DOHH2 (cell line): Measurements from ENCODE around the gene CHKB.

Experiments used
- H3F3A ChIP-seq: fragments of 200-600 bp; sonication (generic), shearing (Covaris generic); 2 replicates; pipeline ENCODE4 v1.6.0; 2016; ENCODE audit warnings: antibody characterized with exemption, mild to moderate bottlenecking; ENCODE audit not compliant: control insufficient read depth, insufficient read depth
- H3K27ac ChIP-seq: fragments of 200-600 bp; sonication (generic); 2 replicates; pipeline ENCODE4 v1.5.1; 2014; ENCODE audit warnings: low read depth, mild to moderate bottlenecking, low read length, moderate library complexity
- H3K27me3 ChIP-seq: fragments of 200-600 bp; sonication (generic); 2 replicates; pipeline ENCODE4 v1.6.1; 2014; ENCODE audit warnings: mild to moderate bottlenecking, low read length, mixed read lengths; ENCODE audit not compliant: control insufficient read depth
- H3K36me3 ChIP-seq: fragments of 200-600 bp; sonication (generic); 2 replicates; pipeline ENCODE4 v1.6.1; 2014; ENCODE audit warnings: mild to moderate bottlenecking, low read length, moderate library complexity, mixed read lengths; ENCODE audit not compliant: control insufficient read depth
- H3K4me1 ChIP-seq: fragments of 200-600 bp; sonication (generic); 2 replicates; pipeline ENCODE4 v1.6.1; 2014; ENCODE audit warnings: mild to moderate bottlenecking, low read length, mixed read lengths; ENCODE audit not compliant: control insufficient read depth
- H3K4me2 ChIP-seq: fragments of 200-600 bp; sonication (generic); 2 replicates; pipeline ENCODE4 v1.6.0; 2014; ENCODE audit warnings: mild to moderate bottlenecking, low read length, moderate library complexity
- H3K4me3 ChIP-seq: fragments of 200-600 bp; sonication (generic); 2 replicates; pipeline ENCODE4 v1.5.1; 2014; ENCODE audit warnings: mild to moderate bottlenecking, low read length, mixed read lengths
- H3K79me2 ChIP-seq: fragments of 200-600 bp; sonication (generic); 2 replicates; pipeline ENCODE4 v1.6.1; 2014; ENCODE audit warnings: mild to moderate bottlenecking, low read length, mixed read lengths; ENCODE audit not compliant: control insufficient read depth
- H3K9me2 ChIP-seq: fragments of 200-600 bp; sonication (generic); replicated peaks from 2 replicates; pipeline ENCODE4 v1.6.1; 2014; ENCODE audit warnings: mild to moderate bottlenecking, low read length, mixed read lengths; ENCODE audit not compliant: control insufficient read depth
- H3K9me3 ChIP-seq: fragments of 200-600 bp; sonication (generic); 2 replicates; pipeline ENCODE4 v1.6.1; 2014; ENCODE audit warnings: antibody characterized with exemption, low read length, mixed read lengths; ENCODE audit not compliant: control insufficient read depth, insufficient read depth
- H4K20me1 ChIP-seq: fragments of 200-600 bp; sonication (generic); 2 replicates; pipeline ENCODE4 v1.6.0; 2014; ENCODE audit warnings: low read depth, mild to moderate bottlenecking, antibody characterized with exemption, low read length, moderate library complexity; ENCODE audit not compliant: control insufficient read depth, insufficient read depth
- EZH2phosphoT487 ChIP-seq: fragments of 200-600 bp; sonication (generic); IDR thresholded peaks from 2 replicates; pipeline ENCODE4 v1.6.1; 2017; ENCODE audit warnings: borderline replicate concordance, mild to moderate bottlenecking, antibody characterized with exemption, low read length, moderate library complexity, mixed read lengths
- TF ChIP-seq, protein P1 (sequence below): fragments of 200-600 bp; sonication (generic); IDR thresholded peaks from one replicate; pipeline ENCODE4 v1.5.1; 2014; ENCODE audit warnings: antibody characterized with exemption, mild to moderate bottlenecking, low read depth, low read length; ENCODE audit not compliant: poor library complexity, severe bottlenecking

The CHKB gene

DNA sequence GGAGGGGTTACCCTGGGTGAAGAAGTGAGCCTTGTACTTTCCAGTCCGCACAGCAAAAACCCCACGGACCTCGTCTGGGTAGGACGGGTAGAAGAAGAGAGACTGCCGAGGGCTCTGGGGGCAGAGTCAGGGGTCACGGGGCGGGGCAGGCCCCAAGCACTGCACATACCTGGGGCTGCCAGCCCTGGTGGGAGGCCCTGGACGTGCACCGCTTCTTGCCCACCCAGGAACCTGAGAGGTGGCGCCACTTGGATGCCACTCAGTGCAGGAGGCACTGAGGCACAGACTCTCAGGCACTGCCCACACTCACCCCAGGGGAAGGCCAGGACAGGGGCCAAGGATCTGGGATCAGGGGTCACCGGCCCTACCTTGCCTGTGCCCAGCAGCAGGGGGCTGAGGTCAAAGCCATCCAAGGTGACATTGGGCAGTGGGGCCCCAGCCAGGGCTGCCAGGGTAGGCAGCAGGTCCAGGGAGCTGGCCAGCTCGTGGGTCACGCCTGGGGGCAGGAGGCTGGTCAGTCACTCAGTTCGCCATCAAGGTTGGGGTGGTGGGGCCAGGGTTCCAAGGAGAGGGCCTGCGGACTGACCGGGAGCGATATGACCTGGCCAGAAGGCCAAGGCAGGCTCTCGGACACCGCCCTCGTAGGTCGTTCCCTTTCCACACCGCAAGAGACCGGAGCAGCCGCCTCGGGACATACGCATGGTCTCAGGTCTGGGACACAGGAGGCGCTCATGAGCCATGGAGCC lies 43.1 kb upstream of the CHKB start:
- no peaks in the 10 kb centered on the region for H4K20me1 ChIP-seq
- H3K4me1 ChIP-seq, result peaks cover 37% of the 10 kb centered on the region
- H3K4me2 ChIP-seq, result no peak overlapping the region
- no peak overlapping the region for H3K4me3 ChIP-seq
- peaks cover 12% of the 10 kb centered on the region for H3F3A ChIP-seq
- H3K9me2 ChIP-seq, result no peaks in the 10 kb centered on the region
- H3K27ac ChIP-seq, result no peak overlapping the region
- no peaks in the 10 kb centered on the region for H3K36me3 ChIP-seq
- H3K9me3 ChIP-seq, result no peaks in the 10 kb centered on the region
- no peak for TF ChIP-seq EZH2phosphoT487
- TF ChIP-seq, protein P1, sequence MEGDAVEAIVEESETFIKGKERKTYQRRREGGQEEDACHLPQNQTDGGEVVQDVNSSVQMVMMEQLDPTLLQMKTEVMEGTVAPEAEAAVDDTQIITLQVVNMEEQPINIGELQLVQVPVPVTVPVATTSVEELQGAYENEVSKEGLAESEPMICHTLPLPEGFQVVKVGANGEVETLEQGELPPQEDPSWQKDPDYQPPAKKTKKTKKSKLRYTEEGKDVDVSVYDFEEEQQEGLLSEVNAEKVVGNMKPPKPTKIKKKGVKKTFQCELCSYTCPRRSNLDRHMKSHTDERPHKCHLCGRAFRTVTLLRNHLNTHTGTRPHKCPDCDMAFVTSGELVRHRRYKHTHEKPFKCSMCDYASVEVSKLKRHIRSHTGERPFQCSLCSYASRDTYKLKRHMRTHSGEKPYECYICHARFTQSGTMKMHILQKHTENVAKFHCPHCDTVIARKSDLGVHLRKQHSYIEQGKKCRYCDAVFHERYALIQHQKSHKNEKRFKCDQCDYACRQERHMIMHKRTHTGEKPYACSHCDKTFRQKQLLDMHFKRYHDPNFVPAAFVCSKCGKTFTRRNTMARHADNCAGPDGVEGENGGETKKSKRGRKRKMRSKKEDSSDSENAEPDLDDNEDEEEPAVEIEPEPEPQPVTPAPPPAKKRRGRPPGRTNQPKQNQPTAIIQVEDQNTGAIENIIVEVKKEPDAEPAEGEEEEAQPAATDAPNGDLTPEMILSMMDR, result no peak
- H3K79me2 ChIP-seq, result peaks cover 15% of the 10 kb centered on the region
- no peaks in the 10 kb centered on the region for H3K27me3 ChIP-seq

DNA sequence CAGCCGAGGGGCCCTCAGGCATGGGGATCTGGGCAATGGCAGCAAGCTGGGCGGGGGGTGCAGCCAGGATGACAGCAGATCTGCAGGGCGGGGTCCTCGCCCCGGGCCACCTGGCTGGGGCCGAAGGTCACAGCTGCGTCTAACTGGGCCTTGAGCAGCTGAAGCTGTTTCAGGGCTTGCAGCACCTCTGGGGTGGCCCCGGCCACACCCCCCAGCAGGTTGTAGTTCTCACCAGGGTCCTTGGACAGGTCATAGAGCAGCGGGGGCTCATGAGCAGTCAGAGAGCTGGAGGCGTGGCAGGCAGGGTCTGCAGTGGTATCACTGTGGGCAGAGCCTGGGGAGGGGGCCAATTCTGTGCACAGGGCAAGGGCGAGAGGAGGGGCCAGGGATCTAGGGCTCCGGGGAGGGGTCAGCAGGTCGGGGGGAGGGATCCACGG lies 42.5 kb upstream of the CHKB start:
- H3K79me2 ChIP-seq, result peaks cover 15% of the 10 kb centered on the region
- H4K20me1 ChIP-seq, result no peaks in the 10 kb centered on the region
- H3K9me3 ChIP-seq, result no peaks in the 10 kb centered on the region
- TF ChIP-seq, protein P1, result no peak
- TF ChIP-seq EZH2phosphoT487, result no peak
- no peak overlapping the region for H3K4me2 ChIP-seq
- no peak overlapping the region for H3K4me3 ChIP-seq
- peaks cover 40% of the 10 kb centered on the region for H3K4me1 ChIP-seq
- H3K9me2 ChIP-seq, result no peaks in the 10 kb centered on the region
- no peaks in the 10 kb centered on the region for H3K27me3 ChIP-seq
- no peak overlapping the region for H3K27ac ChIP-seq
- no peaks in the 10 kb centered on the region for H3K36me3 ChIP-seq
- H3F3A ChIP-seq, result peaks cover 15% of the 10 kb centered on the region

DNA sequence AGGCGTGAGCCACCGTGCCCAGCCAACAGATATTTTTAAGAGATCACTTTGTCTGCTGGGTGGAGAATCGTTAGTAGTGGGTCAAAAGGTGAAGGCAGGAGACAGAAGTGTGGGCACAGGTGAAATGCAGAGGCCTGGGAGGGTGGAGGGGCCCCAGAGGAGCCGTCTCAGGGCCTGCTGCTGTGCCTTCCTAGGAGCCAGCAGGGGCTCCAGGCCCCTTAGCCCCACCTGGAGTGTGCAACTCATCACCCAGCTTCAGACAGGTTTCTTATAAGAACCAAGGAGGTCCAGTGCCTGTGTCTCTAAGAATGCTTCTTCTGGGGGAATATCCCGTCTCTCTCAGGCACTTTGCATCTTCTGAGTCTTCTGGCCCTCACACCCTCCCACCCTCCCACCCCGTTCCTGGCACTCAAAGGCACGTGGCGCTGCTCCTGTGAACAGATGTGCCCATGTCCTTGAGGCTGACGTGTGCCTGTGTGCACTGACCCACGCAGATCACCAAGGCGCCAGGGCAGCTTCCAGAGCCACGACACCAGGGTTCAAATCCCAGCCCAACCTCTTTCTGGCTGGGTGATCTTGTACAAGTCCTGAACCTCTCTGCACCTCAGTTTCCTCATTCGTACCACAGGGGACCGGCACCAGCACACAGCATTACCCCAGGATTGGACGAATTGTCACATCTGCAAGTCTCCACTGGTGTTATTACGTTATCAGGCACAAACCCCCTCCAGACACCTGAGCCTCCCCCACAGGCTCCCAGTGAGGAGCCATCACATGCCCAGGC lies 41.9 kb upstream of the CHKB start:
- Histone ChIP-seq H3K9me3 (no peaks in the 10 kb centered on the region), H3K4me1 (peaks cover 47% of the 10 kb centered on the region), H3F3A (peaks cover 15% of the 10 kb centered on the region), H3K4me2 (no peak overlapping the region), H3K79me2 (peaks cover 15% of the 10 kb centered on the region), H3K4me3 (no peak overlapping the region), H3K9me2 (no peaks in the 10 kb centered on the region), H3K27me3 (no peaks in the 10 kb centered on the region), H3K27ac (no peak overlapping the region), H4K20me1 (no peaks in the 10 kb centered on the region), H3K36me3 (no peaks in the 10 kb centered on the region)
- no peak for TF ChIP-seq EZH2phosphoT487
- TF ChIP-seq, protein P1, result no peak
